NT2/D1 (cell line): ENCODE results near the gene GSDMA.

Experiments
- SUZ12 ChIP-seq: IDR thresholded peaks from 2 replicates; pipeline ENCODE4 v1.6.1; 2011; ENCODE audit not compliant: insufficient read length, insufficient read depth; ENCODE audit errors: extremely low read depth
- YY1 ChIP-seq: IDR thresholded peaks from 2 replicates; pipeline ENCODE4 v1.6.1; 2011; ENCODE audit not compliant: insufficient read length, insufficient read depth

GRCh38 chr17:39955726-39956225 is 7.0 kb upstream of the GSDMA start:
- TF ChIP-seq YY1 (no peak), SUZ12 (no peak)
